GM10266 (cell line): ENCODE data around the gene CBX4.

Source experiments
- DNase-seq: peaks from one replicate; pipeline ENCODE4 v3.0.0; 2012; ENCODE audit errors: extremely low spot score
- CTCF ChIP-seq: IDR thresholded peaks from 2 replicates; pipeline ENCODE4 v1.5.1; 2012; ENCODE audit warnings: mild to moderate bottlenecking, low read depth; ENCODE audit not compliant: control insufficient read depth, insufficient read depth; ENCODE audit errors: missing control alignments

The CBX4 gene

GRCh38 chr17:79783891-79784290, 55.3 kb downstream of the CBX4 start:
- no peak for DNase-seq
- no peak for TF ChIP-seq CTCF
